ENCODE results near the gene CD207. TPM values are rescaled to one million over a fixed set of nuclear protein-coding genes. Genes with fewer than 3 reads are reported as not detected.
"Not testable (repeated sequence)": the region's sequence is repeated elsewhere in the genome, so short reads cannot be mapped to it uniquely, and the experiment has no call there.

The CD207 gene
- polyA plus RNA-seq (ENCODE audit: insufficient read length in 3 of 3) = under 1 TPM in 1 of 3 donors, not detected in 2; 0.09 TPM
- long read RNA-seq, donor 1 = 0 reads
- long read RNA-seq, donor 2 = 0 reads
- long read RNA-seq, donor 3 = 0 reads
- long read RNA-seq, donor 4 = 0 reads
- long read RNA-seq, donor 5 = 0 reads
- long read RNA-seq, donor 6 = 0 reads
- long read RNA-seq, donor 7 = 0 reads
- long read RNA-seq, donor 8 = 0 reads
- long read RNA-seq, donor 9 = 0 reads
- long read RNA-seq, donor 10 = 0 reads
- long read RNA-seq, donor 11 = 0 reads
- long read RNA-seq, donor 12 = 0 reads
- long read RNA-seq, donor 13 = 0 reads
- long read RNA-seq, donor 14 = 0 reads
- long read RNA-seq, donor 15 = 0 reads
- long read RNA-seq, donor 16 = 0 reads

- no peak for DNase-seq (ENCODE audit: extremely low read depth in 1 of 11, low read depth in 9 of 11, low spot score in 4 of 11)
Observed at GRCh38 chr2:70835643-70836042, at the start of gene CD207. TSS of gene CD207 (minus strand) at chr2:70835816. CDS start at chr2:70835776, 40 bp downstream.

DNA sequence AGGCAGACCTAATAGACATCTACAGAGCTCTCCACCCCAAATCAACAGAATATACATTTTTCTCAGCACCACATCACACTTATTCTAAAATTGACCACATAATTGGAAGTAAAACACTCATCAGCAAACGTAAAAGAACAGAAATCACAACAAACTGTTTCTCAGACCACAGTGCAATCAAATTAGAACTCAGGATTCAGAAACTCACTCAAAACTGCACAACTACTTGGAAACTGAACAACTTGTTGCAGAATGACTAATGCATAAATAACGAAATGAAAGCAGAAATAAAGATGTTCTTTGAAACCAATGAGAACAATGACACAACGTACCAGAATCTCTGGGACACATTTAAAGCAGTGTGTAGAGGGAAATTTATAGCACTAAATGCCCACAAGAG lies 42.9 kb upstream of the CD207 start:
- not testable (repeated sequence) for DNase-seq (ENCODE audit: extremely low read depth in 1 of 11, low read depth in 9 of 11, low spot score in 4 of 11)

DNA sequence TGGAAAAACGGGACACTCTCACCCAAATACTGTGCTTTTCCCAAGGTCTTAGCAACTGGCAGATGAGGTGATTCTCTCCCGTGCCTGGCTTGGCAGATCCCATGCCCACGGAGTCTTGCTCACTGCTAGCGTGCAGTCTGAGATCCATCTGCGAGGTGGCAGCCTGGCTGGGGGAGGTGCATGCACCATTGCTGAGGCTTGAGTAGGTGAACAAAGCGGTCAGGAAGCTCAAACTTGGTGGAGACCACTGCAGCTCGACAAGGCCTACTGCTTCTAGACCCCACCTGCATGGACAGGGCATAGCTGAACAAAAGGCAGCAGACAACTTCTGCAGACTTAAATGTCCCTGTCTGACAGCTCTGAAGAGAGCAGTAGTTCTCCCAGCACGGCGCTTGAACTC lies 40.5 kb upstream of the CD207 start:
- not testable (repeated sequence) for DNase-seq (ENCODE audit: extremely low read depth in 1 of 11, low read depth in 9 of 11, low spot score in 4 of 11)

GRCh38 chr2:70873541-70873940 lies 37.9 kb upstream of the CD207 start:
- no peak for DNase-seq (ENCODE audit: extremely low read depth in 1 of 11, low read depth in 9 of 11, low spot score in 4 of 11)

GRCh38 chr2:70871398-70872211 lies 36.0 kb upstream of the CD207 start:
- DNase-seq (ENCODE audit: extremely low read depth in 1 of 11, low read depth in 9 of 11, low spot score in 4 of 11) = peak in 9 of 11 donors; percentile 40 to 73 (median 68)

DNA sequence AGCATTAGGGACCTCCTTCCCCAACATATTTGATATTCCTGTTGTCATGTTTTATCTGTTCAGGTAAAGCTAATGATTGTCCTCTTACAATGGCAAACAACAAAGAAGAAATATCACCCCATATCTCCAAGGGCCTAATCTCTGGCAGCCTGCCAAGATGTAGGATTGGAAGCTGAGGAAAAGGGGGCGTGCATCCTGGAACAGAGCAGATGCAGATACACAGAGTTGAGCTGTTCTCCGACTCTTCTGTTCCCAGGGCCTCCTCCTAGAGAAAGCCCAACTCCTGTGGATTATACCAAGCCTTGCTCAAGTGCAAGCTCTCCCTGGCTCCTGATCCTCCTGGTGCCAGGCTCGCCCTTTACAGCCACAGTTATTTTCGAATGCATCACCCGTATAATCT lies 35.2 kb upstream of the CD207 start:
- no peak for DNase-seq (ENCODE audit: extremely low read depth in 1 of 11, low read depth in 9 of 11, low spot score in 4 of 11)

GRCh38 chr2:70868970-70869369 lies 33.4 kb upstream of the CD207 start:
- no peak for DNase-seq (ENCODE audit: extremely low read depth in 1 of 11, low read depth in 9 of 11, low spot score in 4 of 11)

- peak; percentile 53 to 81 (median 73) for DNase-seq (ENCODE audit: extremely low read depth in 1 of 11, low read depth in 9 of 11, low spot score in 4 of 11)
Observed at GRCh38 chr2:70861777-70862625, 26.4 kb upstream of the CD207 start.

DNA sequence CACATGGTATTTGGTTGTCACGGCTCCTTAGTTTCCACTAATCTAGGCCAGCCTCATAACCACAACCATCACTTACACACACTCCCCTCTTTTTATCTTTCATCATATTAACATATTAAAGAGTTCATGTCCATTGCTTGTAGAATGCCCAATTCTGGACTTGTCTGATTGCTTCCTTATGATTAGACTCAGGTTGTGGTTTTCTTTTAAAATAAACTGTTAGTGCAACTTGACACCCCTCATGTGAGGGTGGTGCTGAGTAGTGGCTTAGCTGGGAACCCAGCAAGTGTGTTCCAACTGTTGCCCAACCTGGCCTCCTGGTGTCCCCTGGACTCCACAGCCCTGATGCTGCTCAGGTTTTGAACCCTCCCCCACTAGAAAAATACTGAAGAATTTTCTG lies 20.1 kb upstream of the CD207 start:
- no peak for DNase-seq (ENCODE audit: extremely low read depth in 1 of 11, low read depth in 9 of 11, low spot score in 4 of 11)

DNA sequence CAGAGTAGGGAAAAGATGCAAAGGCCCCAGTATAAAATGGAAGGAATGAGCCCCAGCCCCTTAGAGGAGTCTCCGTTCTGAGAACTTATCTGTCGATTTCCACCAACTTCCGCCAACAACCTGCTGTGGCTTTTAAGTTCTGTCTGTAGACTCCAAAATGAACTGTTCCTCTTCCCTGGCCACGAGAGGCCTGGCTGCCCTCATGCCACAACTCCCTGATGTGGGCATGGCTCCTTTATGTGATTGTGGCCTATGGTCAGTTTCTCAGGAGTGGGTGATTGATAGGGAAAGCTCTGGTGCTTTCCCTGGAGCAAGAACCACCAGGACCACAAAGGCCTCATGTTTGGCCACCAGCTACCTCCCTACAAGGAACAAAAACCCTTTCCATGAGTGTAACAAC lies 18.8 kb upstream of the CD207 start:
- no peak for DNase-seq (ENCODE audit: extremely low read depth in 1 of 11, low read depth in 9 of 11, low spot score in 4 of 11)

DNA sequence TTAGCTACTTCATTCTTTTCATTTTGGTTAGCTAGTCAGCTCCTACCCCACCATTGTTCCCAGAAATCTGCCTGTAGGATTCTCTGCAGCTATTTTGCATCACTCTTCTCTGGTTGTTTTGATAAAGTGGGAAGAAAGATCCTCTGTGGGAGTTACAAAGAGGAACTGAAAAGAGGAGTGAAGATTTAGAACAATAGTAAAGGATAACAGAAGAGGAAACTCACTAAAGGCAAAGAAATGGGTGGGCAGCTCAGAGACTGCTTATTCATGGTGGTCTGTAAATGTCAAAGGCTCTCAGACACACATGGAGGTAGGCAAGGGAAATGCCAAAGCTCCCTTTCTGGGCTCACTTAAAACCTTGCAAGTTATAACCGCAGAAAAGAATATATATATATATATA lies 17.2 kb upstream of the CD207 start:
- no peak for DNase-seq (ENCODE audit: extremely low read depth in 1 of 11, low read depth in 9 of 11, low spot score in 4 of 11)

GRCh38 chr2:70851704-70852103 lies 16.1 kb upstream of the CD207 start:
- no peak for DNase-seq (ENCODE audit: extremely low read depth in 1 of 11, low read depth in 9 of 11, low spot score in 4 of 11)

DNA sequence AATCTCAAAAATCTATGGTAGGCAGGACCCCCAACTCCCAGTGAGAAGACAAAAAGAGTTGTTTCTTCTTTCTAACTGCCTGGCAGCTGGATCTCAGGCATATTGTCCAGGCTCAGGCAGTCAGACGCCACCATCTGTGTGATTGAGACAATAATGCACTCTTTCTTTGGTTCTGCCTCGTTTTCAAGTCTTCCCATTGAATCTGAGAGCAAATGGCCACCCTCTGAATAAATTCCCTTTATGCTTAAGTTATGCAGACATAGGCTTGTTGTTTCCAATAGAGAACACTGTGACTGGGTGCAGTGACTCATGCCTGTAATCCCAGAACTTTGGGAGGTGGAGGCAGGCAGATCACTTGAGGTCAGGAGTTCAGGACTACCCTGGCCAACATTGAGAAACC lies 15.3 kb upstream of the CD207 start:
- no peak for DNase-seq (ENCODE audit: extremely low read depth in 1 of 11, low read depth in 9 of 11, low spot score in 4 of 11)

- no peak for DNase-seq (ENCODE audit: extremely low read depth in 1 of 11, low read depth in 9 of 11, low spot score in 4 of 11)
Observed at GRCh38 chr2:70842401-70842800, 6.8 kb upstream of the CD207 start.

- no peak for DNase-seq (ENCODE audit: extremely low read depth in 1 of 11, low read depth in 9 of 11, low spot score in 4 of 11)
Observed at GRCh38 chr2:70837980-70838925, 2.6 kb upstream of the CD207 start.

GRCh38 chr2:70834881-70835280 lies 735 bp downstream of the CD207 start:
- no peak for DNase-seq (ENCODE audit: extremely low read depth in 1 of 11, low read depth in 9 of 11, low spot score in 4 of 11)

DNA sequence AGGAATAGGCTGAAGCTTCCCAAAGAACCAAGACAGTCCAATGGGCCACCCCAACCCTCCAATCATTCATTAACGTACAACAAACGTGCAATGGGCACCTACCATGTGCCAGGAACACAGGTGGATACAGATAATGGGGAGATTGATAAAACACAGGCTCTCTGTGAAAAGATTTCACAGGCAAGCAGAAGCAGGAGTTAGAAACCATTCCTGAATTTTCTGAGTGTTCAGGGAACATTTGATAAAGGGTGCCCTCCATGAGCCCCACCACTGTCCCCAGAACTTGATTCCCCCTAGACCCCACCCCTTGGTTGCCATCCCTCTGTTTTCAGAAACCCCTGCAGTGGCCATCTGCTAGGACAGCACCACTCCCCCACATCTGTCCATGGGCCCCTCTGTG lies 1.5 kb downstream of the CD207 start:
- no peak for DNase-seq (ENCODE audit: extremely low read depth in 1 of 11, low read depth in 9 of 11, low spot score in 4 of 11)

GRCh38 chr2:70833246-70833645 lies 2.4 kb downstream of the CD207 start:
- no peak for DNase-seq (ENCODE audit: extremely low read depth in 1 of 11, low read depth in 9 of 11, low spot score in 4 of 11)
